GM11168 (cell line): Measurements from ENCODE around the gene P2RX4.
"Not testable (repeated sequence)": the region's sequence is repeated elsewhere in the genome, so short reads cannot be mapped to it uniquely, and the experiment has no call there.

Experiments
- in situ Hi-C: fragments of 300-500 bp; cut with MboI; formaldehyde crosslinking; loops from one replicate; pipeline ENCODE4 v1.12.0; 2022; ENCODE audit warnings: low sequenced_read_pairs; ENCODE audit not compliant: unreplicated experiment

P2RX4 gene

DNA sequence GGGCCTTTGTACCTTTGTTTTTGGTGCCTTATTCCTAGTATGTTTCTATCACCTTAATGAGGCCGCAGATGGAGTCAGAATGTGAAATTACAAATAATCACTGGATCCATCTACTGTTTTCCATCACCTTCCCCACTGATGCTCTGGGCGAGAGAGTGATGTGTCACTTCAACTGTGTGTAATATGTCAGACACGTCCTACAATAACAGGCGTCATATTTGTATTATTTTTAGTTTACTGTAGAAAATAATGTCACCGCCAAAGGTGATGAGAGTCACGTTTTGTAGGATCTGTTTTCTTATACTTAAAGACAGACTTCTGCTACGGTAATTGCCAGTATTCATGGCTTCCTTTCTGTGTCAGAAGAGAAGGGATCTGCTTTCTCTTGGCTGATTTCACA, 22.4 kb upstream of the P2RX4 start:
- in situ Hi-C loops = no loop called here

- in situ Hi-C loops = no loop called here
These were observed 21.7 kb upstream of the P2RX4 start for GRCh38 chr12:121188227-121188626.

DNA sequence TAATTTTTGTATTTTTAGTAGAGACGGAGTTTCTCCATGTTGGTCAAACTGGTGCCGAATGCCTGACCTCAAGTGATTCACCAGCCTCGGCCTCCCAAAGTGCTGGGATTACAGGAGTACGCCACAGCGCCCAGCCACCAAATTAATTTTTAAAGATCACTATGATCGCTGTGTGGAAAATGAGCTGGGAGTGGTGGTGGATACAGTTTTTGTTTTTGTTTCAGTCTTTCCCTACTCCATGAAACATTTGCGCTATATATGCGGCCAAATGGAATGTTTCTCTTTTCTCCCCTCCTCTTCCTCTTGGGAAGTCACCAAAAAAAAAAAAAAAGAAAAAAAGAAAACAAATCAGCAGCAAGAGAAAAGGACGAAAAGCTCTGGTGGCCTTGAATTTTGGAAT, 20.8 kb upstream of the P2RX4 start:
- in situ Hi-C loops = no loop called here

DNA sequence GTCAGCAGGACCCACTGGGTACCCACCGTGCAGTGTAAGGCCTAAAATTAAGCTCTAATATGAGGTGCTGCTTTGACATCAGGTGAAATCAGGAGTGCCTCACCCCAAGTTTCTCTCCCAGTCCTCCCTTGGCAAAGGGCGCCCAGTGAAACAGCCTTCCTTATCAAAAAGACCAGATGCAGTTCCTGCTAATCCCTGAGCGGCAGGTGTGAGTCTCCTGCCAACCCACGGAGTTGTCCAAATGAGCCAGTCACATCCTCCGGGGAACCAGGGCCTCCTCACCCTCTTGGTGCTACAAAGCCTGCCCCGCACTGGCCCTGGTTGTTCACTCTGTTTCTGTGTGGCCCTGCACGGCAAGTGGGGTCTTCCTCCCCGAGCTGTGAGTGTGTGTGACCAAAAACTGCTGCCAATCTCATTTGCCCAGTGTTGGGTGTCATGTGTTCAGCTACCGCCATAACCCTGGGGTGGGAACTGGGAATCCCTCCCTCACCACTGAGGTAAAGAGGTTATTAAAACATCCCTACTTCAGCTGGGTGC, 20.2 kb upstream of the P2RX4 start:
- in situ Hi-C loops = no loop called here

GRCh38 chr12:121190523-121191031, 19.4 kb upstream of the P2RX4 start:
- in situ Hi-C loops = no loop called here

- in situ Hi-C loops = no loop called here
These were observed 18.8 kb upstream of the P2RX4 start for GRCh38 chr12:121191151-121191550.

GRCh38 chr12:121196902-121197301, 13.0 kb upstream of the P2RX4 start:
- in situ Hi-C loops = no loop called here

GRCh38 chr12:121198949-121199348, 11.0 kb upstream of the P2RX4 start:
- in situ Hi-C loops = no loop called here

GRCh38 chr12:121201140-121201539, 8.8 kb upstream of the P2RX4 start:
- in situ Hi-C loops = not testable (repeated sequence)

GRCh38 chr12:121202407-121203355, 7.2 kb upstream of the P2RX4 start:
- in situ Hi-C loops = no loop called here

GRCh38 chr12:121203482-121203881, 6.4 kb upstream of the P2RX4 start:
- in situ Hi-C loops = no loop called here

- in situ Hi-C loops = no loop called here
These were observed 4.4 kb upstream of the P2RX4 start for GRCh38 chr12:121205491-121205890.

GRCh38 chr12:121208571-121208970, 1.4 kb upstream of the P2RX4 start:
- in situ Hi-C loops = not testable (repeated sequence)

- in situ Hi-C loops = no loop called here
These were observed 708 bp upstream of the P2RX4 start for GRCh38 chr12:121209221-121209620.

DNA sequence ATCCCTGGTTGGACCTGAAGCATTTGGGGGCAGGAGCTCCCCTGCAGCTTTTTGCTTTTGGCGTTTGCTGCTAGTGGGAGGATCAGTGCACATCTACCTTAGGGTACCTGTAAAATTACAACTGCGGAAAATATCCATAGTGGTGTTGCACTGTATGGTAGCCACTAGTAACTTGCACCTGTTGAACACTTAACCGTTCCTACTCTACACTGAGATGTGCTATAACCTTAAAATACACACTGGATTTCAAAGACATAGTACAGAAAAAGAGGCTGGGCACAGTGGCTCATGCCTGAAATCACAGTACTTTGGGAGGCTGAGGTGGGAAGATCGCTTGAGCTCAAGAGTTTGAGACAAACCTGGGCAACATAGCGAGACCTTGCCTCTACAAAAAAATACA, 2.9 kb downstream of the P2RX4 start:
- in situ Hi-C loops = no loop called here

GRCh38 chr12:121214166-121214777, 4.3 kb downstream of the P2RX4 start:
- in situ Hi-C loops = no loop called here

DNA sequence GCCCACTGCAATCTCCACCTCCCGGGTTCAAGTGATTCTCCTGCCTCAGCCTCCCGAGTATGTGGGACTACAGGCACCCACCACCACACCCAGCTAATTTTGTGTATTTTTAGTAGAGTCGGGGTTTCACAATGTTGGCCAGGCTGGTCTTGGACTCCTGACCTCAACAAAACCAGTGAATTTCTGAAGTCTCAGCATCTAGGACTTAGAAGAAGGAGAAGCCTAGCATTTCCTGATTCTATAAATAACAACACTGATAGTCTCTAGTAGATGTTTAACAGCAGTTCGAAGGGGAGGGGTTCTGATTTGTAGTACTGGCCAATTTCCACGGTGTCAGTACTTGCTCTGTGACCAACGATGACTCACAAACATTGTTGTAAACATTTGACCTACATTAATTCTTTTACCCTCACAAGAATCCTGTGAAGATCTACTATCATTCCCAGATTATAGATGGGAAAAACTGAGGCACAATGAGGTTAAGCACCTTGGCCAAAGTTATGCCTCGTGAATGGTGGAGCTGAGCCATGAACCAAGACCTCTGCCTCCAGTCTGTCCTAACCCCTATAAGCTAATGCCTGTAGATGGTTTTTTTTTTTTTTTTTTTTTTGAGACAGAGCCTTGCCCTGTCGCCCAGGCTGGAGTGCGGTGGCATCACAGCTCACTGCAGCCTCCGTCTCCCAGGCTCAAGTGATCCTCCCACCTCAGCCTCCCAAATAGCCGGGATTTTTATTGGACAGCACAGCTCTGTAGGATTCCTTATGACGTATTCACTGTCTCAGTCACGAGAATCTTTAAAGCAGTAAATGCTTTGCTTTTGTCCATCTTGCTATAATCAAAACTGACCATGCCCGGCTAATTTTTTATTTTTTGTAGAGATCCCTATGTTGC, 5.2 kb downstream of the P2RX4 start:
- in situ Hi-C loops = no loop called here

GRCh38 chr12:121216102-121216501, 6.2 kb downstream of the P2RX4 start:
- in situ Hi-C loops = no loop called here

DNA sequence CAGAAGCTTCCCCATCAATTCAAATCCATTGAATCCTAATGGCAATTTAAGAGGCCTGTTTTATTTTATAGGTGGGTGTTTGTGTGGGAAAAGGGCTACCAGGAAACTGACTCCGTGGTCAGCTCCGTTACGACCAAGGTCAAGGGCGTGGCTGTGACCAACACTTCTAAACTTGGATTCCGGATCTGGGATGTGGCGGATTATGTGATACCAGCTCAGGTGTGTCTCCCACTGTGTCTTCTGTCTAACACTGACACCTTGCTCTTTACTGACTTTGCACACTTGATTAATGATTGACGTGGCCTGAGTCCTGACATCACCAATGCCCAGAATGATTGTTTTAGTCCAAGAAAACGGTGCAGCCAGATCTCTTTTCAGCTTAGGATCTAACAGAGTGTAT, 7.1 kb downstream of the P2RX4 start:
- in situ Hi-C loops = no loop called here

GRCh38 chr12:121217761-121218160, 7.8 kb downstream of the P2RX4 start:
- in situ Hi-C loops = no loop called here
